ENCODE data around the gene ABCC1.

The ABCC1 gene

DNA sequence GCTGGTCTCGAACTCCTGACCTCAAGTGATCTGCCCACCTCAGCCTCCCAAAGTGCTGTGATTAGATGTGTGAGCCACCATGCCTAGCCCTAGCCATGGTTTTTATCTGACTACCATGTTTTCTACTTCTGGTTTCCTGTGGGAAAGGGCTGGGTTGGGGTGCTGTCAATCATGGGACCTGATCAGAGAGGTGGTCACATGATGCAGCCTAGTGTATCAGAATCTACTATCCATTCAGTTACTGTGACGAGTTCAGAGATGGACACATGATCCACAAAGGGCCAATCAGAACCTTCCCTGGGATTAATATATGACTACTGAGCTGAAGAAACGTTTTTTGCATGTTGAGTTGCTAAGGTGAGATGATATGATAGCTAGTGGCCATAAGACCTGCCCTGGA lies 214.8 kb downstream of the ABCC1 start:
- Histone ChIP-seq H3K9ac (ENCODE audit: low read length) (no peak overlapping the region), H2AFZ (ENCODE audit: low read depth, low read length) (no peak overlapping the region), H3K4me2 (ENCODE audit: low read length) (no peak overlapping the region), H4K20me1 (ENCODE audit: insufficient read depth, low read length) (no peaks in the 10 kb centered on the region), H3K27me3 (ENCODE audit: low read depth, low read length) (no peaks in the 10 kb centered on the region), H3K4me1 (ENCODE audit: low read length) (no peaks in the 10 kb centered on the region), H3K4me3 (ENCODE audit: low read length) (no peak overlapping the region), H3K27ac (ENCODE audit: low read length) (no peak overlapping the region), H3K79me2 (ENCODE audit: low read length) (no peaks in the 10 kb centered on the region), H3K9me3 (ENCODE audit: insufficient read depth, low read length) (no peaks in the 10 kb centered on the region), H3K36me3 (replicated peaks; ENCODE audit: low read depth, low read length) (no peaks in the 10 kb centered on the region)
- no peak for TF ChIP-seq EZH2phosphoT487 (IDR thresholded peaks at IDR 0.05; ENCODE audit: low read depth)
- TF ChIP-seq, protein P1, sequence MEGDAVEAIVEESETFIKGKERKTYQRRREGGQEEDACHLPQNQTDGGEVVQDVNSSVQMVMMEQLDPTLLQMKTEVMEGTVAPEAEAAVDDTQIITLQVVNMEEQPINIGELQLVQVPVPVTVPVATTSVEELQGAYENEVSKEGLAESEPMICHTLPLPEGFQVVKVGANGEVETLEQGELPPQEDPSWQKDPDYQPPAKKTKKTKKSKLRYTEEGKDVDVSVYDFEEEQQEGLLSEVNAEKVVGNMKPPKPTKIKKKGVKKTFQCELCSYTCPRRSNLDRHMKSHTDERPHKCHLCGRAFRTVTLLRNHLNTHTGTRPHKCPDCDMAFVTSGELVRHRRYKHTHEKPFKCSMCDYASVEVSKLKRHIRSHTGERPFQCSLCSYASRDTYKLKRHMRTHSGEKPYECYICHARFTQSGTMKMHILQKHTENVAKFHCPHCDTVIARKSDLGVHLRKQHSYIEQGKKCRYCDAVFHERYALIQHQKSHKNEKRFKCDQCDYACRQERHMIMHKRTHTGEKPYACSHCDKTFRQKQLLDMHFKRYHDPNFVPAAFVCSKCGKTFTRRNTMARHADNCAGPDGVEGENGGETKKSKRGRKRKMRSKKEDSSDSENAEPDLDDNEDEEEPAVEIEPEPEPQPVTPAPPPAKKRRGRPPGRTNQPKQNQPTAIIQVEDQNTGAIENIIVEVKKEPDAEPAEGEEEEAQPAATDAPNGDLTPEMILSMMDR (IDR thresholded peaks at IDR 0.05; ENCODE audit: low read depth, low read length): no peak

DNA sequence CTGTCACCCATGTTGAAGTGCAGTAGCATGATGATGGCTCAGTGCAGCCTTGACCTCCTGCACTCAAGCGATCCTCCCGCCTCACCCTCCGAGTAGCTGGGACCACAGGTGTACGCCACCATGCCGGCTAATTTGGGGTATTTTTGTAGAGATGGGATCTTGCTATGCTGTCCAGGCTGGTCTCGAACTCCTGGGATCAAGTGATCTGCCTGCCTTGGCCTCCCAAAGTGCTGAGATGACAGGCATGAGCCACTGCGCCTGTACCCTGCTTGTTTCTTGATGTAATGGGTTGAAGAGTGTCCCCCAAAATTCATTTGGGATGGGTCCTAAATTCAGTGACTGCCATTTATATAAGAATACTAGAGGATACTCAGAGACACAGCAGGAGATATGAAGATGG lies 216.7 kb downstream of the ABCC1 start:
- TF ChIP-seq, protein P1 (IDR thresholded peaks at IDR 0.05; ENCODE audit: low read depth, low read length): no peak
- TF ChIP-seq EZH2phosphoT487 (IDR thresholded peaks at IDR 0.05; ENCODE audit: low read depth): no peak
- H3K27ac ChIP-seq (ENCODE audit: low read length): no peak overlapping the region
- H4K20me1 ChIP-seq (ENCODE audit: insufficient read depth, low read length): no peaks in the 10 kb centered on the region
- no peaks in the 10 kb centered on the region for H3K36me3 ChIP-seq (replicated peaks; ENCODE audit: low read depth, low read length)
- H3K9me3 ChIP-seq (ENCODE audit: insufficient read depth, low read length): no peaks in the 10 kb centered on the region
- no peak overlapping the region for H3K9ac ChIP-seq (ENCODE audit: low read length)
- no peak overlapping the region for H3K4me3 ChIP-seq (ENCODE audit: low read length)
- no peak overlapping the region for H2AFZ ChIP-seq (ENCODE audit: low read depth, low read length)
- H3K4me2 ChIP-seq (ENCODE audit: low read length): no peak overlapping the region
- H3K27me3 ChIP-seq (ENCODE audit: low read depth, low read length): no peaks in the 10 kb centered on the region
- H3K4me1 ChIP-seq (ENCODE audit: low read length): no peaks in the 10 kb centered on the region
- H3K79me2 ChIP-seq (ENCODE audit: low read length): no peaks in the 10 kb centered on the region

DNA sequence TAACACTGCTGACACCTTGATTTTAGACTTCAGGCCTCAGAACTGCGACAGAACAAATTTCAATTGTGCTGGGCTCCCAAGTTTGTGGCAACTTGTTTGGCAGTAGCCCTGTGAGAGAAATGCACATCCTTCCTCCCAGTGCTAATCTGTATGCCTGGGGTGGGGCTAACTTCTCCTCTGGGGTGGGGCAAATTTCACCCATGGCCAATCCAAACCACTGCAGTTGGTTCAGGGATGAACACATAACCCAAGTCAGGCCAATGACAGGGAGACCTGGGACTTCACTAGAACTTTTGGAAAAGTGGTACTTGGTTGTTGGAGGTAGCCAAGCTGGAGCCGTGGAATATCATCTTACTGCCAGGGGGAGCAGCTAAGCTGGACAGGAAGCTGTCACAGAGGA lies 217.5 kb downstream of the ABCC1 start:
- Histone ChIP-seq H3K27me3 (ENCODE audit: low read depth, low read length) (no peaks in the 10 kb centered on the region), H3K4me3 (ENCODE audit: low read length) (no peak overlapping the region), H3K4me2 (ENCODE audit: low read length) (no peak overlapping the region), H2AFZ (ENCODE audit: low read depth, low read length) (no peak overlapping the region), H3K4me1 (ENCODE audit: low read length) (no peaks in the 10 kb centered on the region), H4K20me1 (ENCODE audit: insufficient read depth, low read length) (no peaks in the 10 kb centered on the region), H3K36me3 (replicated peaks; ENCODE audit: low read depth, low read length) (no peaks in the 10 kb centered on the region), H3K9ac (ENCODE audit: low read length) (no peak overlapping the region), H3K79me2 (ENCODE audit: low read length) (no peaks in the 10 kb centered on the region), H3K9me3 (ENCODE audit: insufficient read depth, low read length) (no peaks in the 10 kb centered on the region), H3K27ac (ENCODE audit: low read length) (no peak overlapping the region)
- TF ChIP-seq EZH2phosphoT487 (IDR thresholded peaks at IDR 0.05; ENCODE audit: low read depth): no peak
- TF ChIP-seq, protein P1 (IDR thresholded peaks at IDR 0.05; ENCODE audit: low read depth, low read length): no peak

DNA sequence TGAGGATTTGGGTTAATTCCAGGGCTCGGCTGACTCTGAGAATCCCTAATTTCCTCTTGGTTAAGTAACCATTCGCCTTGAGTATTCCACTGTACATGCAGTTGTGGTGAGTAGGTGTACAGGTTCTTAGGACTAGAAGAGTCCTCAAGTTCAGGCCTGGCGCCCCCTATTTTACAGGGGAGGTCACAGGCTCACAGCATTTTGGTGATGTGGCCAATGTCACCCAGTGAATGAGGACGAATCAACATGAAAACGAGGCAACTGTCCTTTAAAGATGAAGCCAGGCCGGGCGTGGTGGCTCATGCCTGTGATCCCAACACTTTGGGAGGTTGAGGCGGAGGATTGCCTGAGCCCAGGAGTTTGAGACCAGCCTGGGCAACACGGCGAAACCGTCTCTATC lies 218.5 kb downstream of the ABCC1 start:
- Histone ChIP-seq H4K20me1 (ENCODE audit: insufficient read depth, low read length) (no peaks in the 10 kb centered on the region), H3K79me2 (ENCODE audit: low read length) (no peaks in the 10 kb centered on the region), H3K9me3 (ENCODE audit: insufficient read depth, low read length) (no peaks in the 10 kb centered on the region), H3K4me2 (ENCODE audit: low read length) (no peak overlapping the region), H3K9ac (ENCODE audit: low read length) (no peak overlapping the region), H2AFZ (ENCODE audit: low read depth, low read length) (no peak overlapping the region), H3K36me3 (replicated peaks; ENCODE audit: low read depth, low read length) (no peaks in the 10 kb centered on the region), H3K27me3 (ENCODE audit: low read depth, low read length) (no peaks in the 10 kb centered on the region), H3K4me3 (ENCODE audit: low read length) (no peak overlapping the region), H3K4me1 (ENCODE audit: low read length) (no peaks in the 10 kb centered on the region), H3K27ac (ENCODE audit: low read length) (no peak overlapping the region)
- TF ChIP-seq EZH2phosphoT487 (IDR thresholded peaks at IDR 0.05; ENCODE audit: low read depth): no peak
- TF ChIP-seq, protein P1 (IDR thresholded peaks at IDR 0.05; ENCODE audit: low read depth, low read length): no peak
